ENCODE results near the gene PIAS4. TPM values are rescaled to one million over a fixed set of nuclear protein-coding genes. Genes with fewer than 3 reads are reported as not detected.

The PIAS4 gene
- polyA plus RNA-seq, 1 donor (not counting 4 experiments of a cell fraction or from before 2014, with no cell fraction given), result 7.5 TPM

GRCh38 chr19:3975144-3975543 is 32.4 kb upstream of the PIAS4 start:
- DNase-seq (ENCODE audit: low read depth, low spot score) (no peak), FAIRE-seq (no peak)
- H2AFZ ChIP-seq (ENCODE audit: control insufficient read depth, low read length), result no peak overlapping the region
- H3K9me1 ChIP-seq (ENCODE audit: control insufficient read depth, extremely low read depth, insufficient read depth, low read length), result peaks cover 3% of the 10 kb centered on the region
- no peak overlapping the region for H3K4me3 ChIP-seq (ENCODE audit: control insufficient read depth in 2 of 3, extremely low read depth in 1 of 3, insufficient read depth in 2 of 3, low read depth in 1 of 3, low read length in 3 of 3)
- no peaks in the 10 kb centered on the region for H3K9me3 ChIP-seq (ENCODE audit: control insufficient read depth, low read depth, low read length)
- peaks cover 48% of the 10 kb centered on the region for H3K79me2 ChIP-seq (ENCODE audit: control insufficient read depth, insufficient read depth, low read length)
- no peaks in the 10 kb centered on the region for H3K4me1 ChIP-seq (ENCODE audit: control insufficient read depth, extremely low read depth, insufficient read depth, low read length)
- H3K27me3 ChIP-seq (ENCODE audit: control insufficient read depth, extremely low read depth, insufficient read depth, low read length), result no peaks in the 10 kb centered on the region
- H4K20me1 ChIP-seq (ENCODE audit: control insufficient read depth, extremely low read depth, insufficient read depth, low read length), result peaks cover 58% of the 10 kb centered on the region
- H3K4me2 ChIP-seq (ENCODE audit: control insufficient read depth, extremely low read depth, insufficient read depth, low read depth, low read length), result no peak overlapping the region
- TF ChIP-seq CTCF (optimal IDR thresholded peaks at IDR 0.05 in 1 of 3, IDR thresholded peaks at IDR 0.05 in 1 of 3, conservative IDR thresholded peaks at IDR 0.05 in 1 of 3; ENCODE audit: extremely low read depth in 1 of 3, insufficient read depth in 2 of 3, low read length in 3 of 3) (no peak), EZH2 (IDR thresholded peaks at IDR 0.05; ENCODE audit: low read length) (no peak)
- peaks cover 42 to 44% of the 10 kb centered on the region in 2 experiments for H3K36me3 ChIP-seq (ENCODE audit: control insufficient read depth in 2 of 2, extremely low read depth in 1 of 2, insufficient read depth in 2 of 2, low read length in 2 of 2)
- H3K9ac ChIP-seq (ENCODE audit: control insufficient read depth, extremely low read depth, insufficient read depth, low read length), result no peak overlapping the region
- dilution Hi-C loops (cut with MboI; ENCODE audit: extremely low pct_ligation_motif_present, low sequenced_read_pairs), result no loop called here
- no peak overlapping the region for H3K27ac ChIP-seq (ENCODE audit: control insufficient read depth, insufficient read depth, low read length)

- H2AFZ ChIP-seq (ENCODE audit: control insufficient read depth, low read length), result no peak overlapping the region
- H4K20me1 ChIP-seq (ENCODE audit: control insufficient read depth, extremely low read depth, insufficient read depth, low read length), result peaks cover 63% of the 10 kb centered on the region
- H3K27me3 ChIP-seq (ENCODE audit: control insufficient read depth, extremely low read depth, insufficient read depth, low read length), result no peaks in the 10 kb centered on the region
- FAIRE-seq (no peak), DNase-seq (ENCODE audit: low read depth, low spot score) (peak; percentile 15)
- no peak overlapping the region for H3K9ac ChIP-seq (ENCODE audit: control insufficient read depth, extremely low read depth, insufficient read depth, low read length)
- no peak for TF ChIP-seq EZH2 (IDR thresholded peaks at IDR 0.05; ENCODE audit: low read length)
- TF ChIP-seq CTCF (optimal IDR thresholded peaks at IDR 0.05 in 1 of 3, IDR thresholded peaks at IDR 0.05 in 1 of 3, conservative IDR thresholded peaks at IDR 0.05 in 1 of 3; ENCODE audit: extremely low read depth in 1 of 3, insufficient read depth in 2 of 3, low read length in 3 of 3), result no peak
- peaks cover 48% of the 10 kb centered on the region for H3K79me2 ChIP-seq (ENCODE audit: control insufficient read depth, insufficient read depth, low read length)
- no peak overlapping the region for H3K4me2 ChIP-seq (ENCODE audit: control insufficient read depth, extremely low read depth, insufficient read depth, low read depth, low read length)
- dilution Hi-C loops (cut with MboI; ENCODE audit: extremely low pct_ligation_motif_present, low sequenced_read_pairs), result no loop called here
- no peak overlapping the region for H3K4me3 ChIP-seq (ENCODE audit: control insufficient read depth in 2 of 3, extremely low read depth in 1 of 3, insufficient read depth in 2 of 3, low read depth in 1 of 3, low read length in 3 of 3)
- H3K4me1 ChIP-seq (ENCODE audit: control insufficient read depth, extremely low read depth, insufficient read depth, low read length), result no peaks in the 10 kb centered on the region
- H3K9me1 ChIP-seq (ENCODE audit: control insufficient read depth, extremely low read depth, insufficient read depth, low read length), result peaks cover 3% of the 10 kb centered on the region
- no peak overlapping the region for H3K27ac ChIP-seq (ENCODE audit: control insufficient read depth, insufficient read depth, low read length)
- H3K36me3 ChIP-seq (ENCODE audit: control insufficient read depth in 2 of 2, extremely low read depth in 1 of 2, insufficient read depth in 2 of 2, low read length in 2 of 2), result peaks cover 47 to 49% of the 10 kb centered on the region in 2 experiments
- no peaks in the 10 kb centered on the region for H3K9me3 ChIP-seq (ENCODE audit: control insufficient read depth, low read depth, low read length)
These were observed 31.9 kb upstream of the PIAS4 start for GRCh38 chr19:3975637-3976087.
